Eye (tissue), 1 donor: ENCODE measurements around the gene UNC45A.
"Not testable (repeated sequence)": the region's sequence is repeated elsewhere in the genome, so short reads cannot be mapped to it uniquely, and the experiment has no call there.

Experiments used
- DNase-seq: peaks from one replicate; pipeline ENCODE4 v3.0.0-alpha.2; 2015

UNC45A gene

GRCh38 chr15:90902840-90903732, 32.0 kb upstream of the UNC45A start, which contains the start of gene MAN2A2:
TSS of gene MAN2A2 (plus strand) at chr15:90903302. CDS start at chr15:90904208, 906 bp downstream.
- peak; percentile 87 for DNase-seq

DNA sequence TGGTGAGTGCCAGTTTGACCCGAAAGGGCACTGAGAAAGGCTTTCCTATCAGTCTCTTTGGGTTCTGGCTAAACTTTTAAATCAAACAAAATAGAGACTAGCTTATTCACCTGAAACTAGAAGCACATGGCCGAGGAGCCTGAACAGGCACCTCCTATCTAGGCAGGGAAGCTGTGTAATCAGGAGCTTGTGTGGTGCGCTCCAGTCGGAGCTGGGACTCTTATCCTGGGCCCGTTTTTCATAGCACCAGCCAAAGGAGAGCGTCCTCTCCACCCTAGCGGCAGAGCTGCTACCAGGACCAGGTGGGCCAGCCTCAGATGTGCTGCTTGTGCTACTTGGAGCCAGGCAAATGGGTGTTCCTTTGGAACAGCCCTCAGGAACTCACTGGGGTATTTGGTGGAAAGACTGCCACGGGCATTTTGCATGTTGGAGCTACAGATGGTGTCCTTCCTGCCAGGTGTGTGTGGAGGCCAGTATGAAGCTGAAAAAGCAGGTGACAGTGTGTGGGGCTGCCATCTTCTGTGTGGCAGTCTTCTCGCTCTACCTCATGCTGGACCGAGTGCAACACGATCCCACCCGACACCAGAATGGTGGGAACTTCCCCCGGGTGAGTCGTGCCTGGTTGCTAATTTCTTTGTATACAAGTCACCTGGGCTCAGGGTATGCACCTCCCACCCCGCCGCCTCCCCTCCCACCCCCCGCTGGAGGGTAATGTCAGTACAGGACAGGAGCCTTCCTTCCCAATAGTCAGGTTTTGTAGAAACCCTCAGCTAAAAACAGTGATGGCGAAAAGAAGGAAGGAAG, 31.1 kb upstream of the UNC45A start:
- DNase-seq = peak; percentile 56

DNA sequence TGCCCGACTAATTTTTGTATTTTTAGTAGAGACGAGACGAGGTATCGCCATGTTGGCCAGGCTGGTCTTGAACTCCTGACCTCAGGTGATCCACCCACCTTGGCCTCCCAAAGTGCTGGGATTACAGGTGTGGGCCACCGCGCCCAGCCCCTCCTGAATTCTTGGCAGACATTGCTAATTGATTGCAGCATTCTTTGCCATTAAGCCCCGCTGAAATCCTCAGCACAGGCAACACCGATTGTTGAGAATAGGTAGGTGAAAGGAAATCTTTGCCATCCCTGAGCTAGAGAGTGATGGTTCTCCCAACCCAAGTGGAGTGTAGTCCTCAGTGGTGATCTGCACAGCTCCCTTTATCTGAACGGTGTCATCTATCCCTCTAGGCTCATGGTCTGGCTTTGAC, 30.3 kb upstream of the UNC45A start:
- DNase-seq = no peak

DNA sequence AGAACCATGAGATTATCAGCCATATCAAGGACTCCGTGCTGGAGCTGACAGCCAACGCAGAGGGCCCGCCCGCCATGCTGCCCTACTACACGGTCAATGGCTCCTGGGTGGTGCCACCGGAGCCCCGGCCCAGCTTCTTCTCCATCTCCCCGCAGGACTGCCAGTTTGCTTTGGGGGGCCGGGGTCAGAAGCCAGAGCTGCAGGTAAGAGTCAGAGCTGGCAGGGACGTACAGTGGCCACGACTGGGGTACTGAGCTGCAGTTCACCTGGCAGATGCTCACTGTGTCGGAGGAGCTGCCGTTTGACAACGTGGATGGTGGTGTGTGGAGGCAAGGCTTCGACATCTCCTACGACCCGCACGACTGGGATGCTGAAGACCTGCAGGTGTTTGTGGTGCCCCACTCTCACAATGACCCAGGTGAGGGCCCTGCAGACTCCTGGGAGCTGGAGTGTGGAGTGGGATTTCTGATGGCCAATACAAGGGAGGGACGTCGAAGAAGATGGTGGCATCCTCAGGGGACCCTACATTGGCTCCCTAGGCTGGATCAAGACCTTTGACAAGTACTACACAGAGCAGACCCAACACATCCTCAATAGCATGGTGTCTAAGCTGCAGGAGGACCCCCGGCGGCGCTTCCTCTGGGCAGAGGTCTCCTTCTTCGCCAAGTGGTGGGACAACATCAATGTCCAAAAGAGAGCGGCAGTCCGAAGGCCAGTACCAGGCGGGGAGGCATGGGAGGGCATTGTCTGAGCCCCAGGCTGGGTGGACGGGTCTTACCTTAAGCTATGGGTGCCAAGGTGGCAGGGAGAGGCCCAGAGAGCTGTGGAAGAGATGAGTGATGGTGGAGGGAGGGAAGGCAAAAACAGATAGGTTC, 29.5 kb upstream of the UNC45A start:
- no peak for DNase-seq

- no peak for DNase-seq
Observed at GRCh38 chr15:90906181-90906849, 28.8 kb upstream of the UNC45A start.

- no peak for DNase-seq
Observed at GRCh38 chr15:90907051-90907660, 27.9 kb upstream of the UNC45A start.

- DNase-seq = no peak
Observed at GRCh38 chr15:90907838-90908507, 27.1 kb upstream of the UNC45A start.

DNA sequence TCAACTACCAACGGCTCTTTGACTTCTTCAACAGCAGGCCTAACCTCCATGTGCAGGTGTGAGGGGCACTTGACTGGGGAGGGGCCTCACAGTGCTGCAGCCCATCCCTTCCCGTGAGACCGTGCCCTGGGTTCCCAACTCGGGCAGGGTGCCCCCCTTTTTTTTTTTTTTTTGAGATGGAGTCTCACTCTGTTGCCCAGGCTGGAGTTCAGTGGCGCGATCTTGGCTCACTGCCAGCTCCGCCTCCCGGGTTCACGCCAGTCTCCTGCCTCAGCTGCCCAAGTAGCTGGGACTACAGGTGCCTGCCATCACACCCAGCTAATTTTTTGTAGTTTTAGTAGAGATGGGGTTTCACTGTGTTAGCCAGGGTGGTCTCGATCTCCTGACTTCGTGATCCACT, 25.6 kb upstream of the UNC45A start:
- DNase-seq = not testable (repeated sequence)

DNA sequence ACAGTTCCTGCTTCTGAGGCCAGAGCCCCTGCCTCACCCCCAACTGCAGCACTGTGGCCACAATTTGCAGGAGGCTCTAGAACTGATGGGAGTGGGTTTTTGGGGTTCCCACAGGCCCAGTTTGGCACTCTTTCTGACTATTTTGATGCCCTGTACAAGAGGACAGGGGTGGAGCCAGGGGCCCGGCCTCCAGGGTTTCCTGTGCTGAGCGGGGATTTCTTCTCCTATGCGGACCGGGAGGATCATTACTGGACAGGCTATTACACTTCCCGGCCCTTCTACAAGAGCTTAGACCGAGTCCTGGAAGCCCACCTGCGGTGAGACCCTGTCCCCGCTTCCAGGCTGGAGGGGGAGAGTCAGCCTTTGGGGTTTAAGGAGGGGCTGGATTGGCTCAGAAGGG, 25.1 kb upstream of the UNC45A start:
- no peak for DNase-seq

GRCh38 chr15:90910441-90911301, 24.4 kb upstream of the UNC45A start:
- DNase-seq = no peak

DNA sequence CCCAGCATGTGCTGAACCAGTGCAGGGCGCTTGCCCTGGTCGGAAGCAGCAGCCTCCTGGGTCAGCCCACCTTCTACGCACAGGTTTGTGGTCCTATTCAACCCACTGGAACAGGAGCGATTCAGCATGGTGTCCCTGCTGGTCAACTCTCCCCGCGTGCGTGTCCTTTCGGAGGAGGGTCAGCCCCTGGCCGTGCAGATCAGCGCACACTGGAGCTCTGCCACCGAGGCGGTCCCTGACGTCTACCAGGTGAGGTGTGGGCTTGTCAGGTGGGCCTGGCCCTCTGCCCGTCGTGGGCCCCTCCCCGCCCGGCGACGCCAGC, 23.8 kb upstream of the UNC45A start:
- no peak for DNase-seq

- no peak for DNase-seq
Observed at GRCh38 chr15:90911906-90912769, 22.9 kb upstream of the UNC45A start.

DNA sequence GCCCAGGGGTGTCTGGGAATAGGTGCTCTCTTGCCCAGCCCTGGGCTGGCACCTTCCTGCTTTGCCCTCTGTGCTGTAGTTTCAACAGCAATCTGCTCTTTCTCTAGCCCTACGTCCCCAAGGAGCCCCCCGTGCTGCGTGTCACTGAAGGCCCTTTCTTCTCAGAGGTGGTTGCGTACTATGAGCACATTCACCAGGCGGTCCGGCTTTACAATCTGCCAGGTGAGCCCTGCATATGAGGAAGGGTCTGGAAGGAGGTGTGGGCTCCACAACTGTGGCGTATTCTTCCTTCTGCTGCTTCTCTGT, 22.4 kb upstream of the UNC45A start:
- no peak for DNase-seq

DNA sequence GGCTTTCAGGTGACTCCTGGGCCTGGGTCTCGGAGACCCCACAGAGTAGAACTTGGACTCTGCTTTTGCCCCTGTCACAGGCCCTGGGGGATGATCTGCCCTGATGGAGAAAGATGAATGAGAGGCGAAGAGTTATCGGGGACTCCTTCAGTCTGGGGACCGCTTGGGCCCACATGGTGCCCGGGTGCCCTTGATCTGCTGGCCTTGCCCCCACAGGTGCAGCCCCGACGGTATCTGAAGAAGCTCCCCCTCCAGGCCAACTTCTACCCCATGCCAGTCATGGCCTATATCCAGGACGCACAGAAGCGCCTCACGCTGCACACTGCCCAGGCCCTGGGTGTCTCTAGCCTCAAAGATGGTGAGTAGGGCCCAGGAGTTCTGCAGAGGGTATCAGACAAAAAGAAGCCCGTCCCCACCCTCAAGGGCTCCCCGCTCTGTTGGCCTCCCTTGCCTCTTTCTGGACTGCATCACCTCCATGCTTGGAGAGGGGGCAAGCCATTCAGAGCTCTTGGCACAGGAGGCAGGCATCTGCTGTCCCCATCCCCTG, 21.6 kb upstream of the UNC45A start:
- no peak for DNase-seq

GRCh38 chr15:90914305-90915080, 20.6 kb upstream of the UNC45A start:
- no peak for DNase-seq

- no peak for DNase-seq
Observed at GRCh38 chr15:90915216-90915807, 19.8 kb upstream of the UNC45A start.

DNA sequence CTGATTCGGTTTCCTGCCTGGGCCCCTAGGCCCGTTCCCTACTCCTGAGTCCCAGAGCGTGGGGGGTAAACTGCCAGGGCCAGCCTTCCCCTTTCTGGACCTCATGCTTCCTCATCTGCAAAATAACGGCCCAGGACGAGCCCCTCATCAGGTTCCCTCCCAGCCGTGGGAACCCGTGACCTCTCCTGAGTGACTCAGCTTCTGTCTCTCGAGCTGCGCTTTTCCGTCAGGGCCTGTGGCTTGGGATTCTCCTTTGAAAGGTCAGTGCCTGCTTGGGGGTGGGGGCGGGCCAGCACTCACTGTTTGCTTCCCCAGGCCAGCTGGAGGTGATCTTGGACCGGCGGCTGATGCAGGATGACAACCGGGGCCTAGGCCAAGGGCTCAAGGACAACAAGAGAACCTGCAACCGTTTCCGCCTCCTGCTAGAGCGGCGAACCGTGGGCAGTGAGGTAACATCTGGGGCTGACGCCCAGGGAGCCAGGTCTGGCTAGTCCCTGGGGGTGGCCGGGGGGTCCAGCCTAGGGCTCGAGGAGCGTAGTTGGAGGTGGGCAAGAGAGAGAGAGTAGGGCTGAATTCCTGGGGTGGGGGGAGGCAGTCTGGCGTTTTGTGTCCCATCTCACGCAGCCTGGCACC, 19.2 kb upstream of the UNC45A start:
- DNase-seq = peak; percentile 40

DNA sequence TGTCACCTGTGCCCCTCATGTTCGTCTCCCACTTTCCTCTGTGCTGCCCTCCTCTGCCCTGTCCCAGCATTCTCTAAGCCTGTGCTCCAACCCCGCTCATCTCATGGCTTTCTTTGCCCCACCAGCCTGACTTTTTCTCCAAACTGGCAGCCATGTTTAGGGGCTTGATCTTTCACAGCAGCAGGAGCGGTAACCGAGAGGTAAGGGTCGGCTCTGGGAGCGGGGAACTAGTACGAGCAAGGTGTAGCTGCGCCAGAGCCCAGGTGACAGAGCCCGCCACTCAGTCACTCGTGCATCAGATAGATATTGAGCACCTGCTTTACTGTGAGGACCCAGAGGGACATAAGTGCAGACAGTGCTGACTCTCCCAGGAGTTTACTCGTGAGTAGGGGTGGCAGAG, 18.6 kb upstream of the UNC45A start:
- no peak for DNase-seq
